ENCODE results near the gene CCDC126. TPM values are rescaled to one million over a fixed set of nuclear protein-coding genes. Genes with fewer than 3 reads are reported as not detected.

The CCDC126 gene
- total and polyA plus RNA-seq, 9 of the 15 experiments (the other 6 are each of a cell fraction or from before 2014, with no cell fraction given): 3.0 to 16.2 (median 5.2) TPM

DNA sequence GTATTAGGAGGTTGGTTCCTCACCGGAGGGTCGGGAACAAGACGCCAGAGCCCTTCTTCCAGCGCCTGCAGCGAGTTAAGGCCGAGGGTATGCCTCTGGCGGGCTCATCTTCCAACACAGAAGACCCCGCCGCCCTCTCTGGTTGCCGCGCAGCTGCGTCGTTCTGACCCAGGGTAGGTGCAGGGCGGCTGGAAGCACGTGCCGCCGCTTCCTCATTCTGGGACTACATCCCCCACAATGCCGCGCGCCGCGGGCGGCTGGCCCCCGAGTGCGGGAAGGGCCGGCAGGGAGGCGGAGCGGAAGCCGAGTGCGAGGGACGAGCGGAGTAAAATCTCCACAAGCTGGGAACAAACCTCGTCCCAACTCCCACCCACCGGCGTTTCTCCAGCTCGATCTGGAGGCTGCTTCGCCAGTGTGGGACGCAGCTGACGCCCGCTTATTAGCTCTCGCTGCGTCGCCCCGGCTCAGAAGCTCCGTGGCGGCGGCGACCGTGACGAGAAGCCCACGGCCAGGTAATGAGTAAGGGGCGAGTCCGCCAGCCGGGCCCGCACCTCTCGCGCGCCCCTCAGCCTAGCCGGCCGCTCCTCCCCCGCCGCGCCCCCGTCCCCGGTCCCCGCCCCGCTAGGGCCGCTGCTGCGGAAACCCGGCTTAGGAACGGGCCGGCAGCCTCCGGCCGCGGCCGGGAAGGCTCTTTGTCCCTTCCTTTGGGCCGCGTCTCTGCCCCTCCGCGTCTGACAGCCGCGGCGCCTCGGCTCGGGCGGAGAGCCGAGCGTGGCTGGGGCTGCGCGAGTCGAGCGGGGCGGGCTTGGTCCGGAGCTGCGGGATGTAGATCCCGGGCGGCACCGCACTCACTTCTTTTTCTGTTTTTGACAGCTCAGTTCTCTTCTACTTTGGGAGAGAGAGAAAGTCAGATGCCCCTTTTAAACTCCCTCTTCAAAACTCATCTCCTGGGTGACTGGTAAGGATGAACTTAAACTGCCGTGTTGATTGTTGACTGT lies at the start of gene CCDC126 (continued):
- TF ChIP-seq, protein P1, sequence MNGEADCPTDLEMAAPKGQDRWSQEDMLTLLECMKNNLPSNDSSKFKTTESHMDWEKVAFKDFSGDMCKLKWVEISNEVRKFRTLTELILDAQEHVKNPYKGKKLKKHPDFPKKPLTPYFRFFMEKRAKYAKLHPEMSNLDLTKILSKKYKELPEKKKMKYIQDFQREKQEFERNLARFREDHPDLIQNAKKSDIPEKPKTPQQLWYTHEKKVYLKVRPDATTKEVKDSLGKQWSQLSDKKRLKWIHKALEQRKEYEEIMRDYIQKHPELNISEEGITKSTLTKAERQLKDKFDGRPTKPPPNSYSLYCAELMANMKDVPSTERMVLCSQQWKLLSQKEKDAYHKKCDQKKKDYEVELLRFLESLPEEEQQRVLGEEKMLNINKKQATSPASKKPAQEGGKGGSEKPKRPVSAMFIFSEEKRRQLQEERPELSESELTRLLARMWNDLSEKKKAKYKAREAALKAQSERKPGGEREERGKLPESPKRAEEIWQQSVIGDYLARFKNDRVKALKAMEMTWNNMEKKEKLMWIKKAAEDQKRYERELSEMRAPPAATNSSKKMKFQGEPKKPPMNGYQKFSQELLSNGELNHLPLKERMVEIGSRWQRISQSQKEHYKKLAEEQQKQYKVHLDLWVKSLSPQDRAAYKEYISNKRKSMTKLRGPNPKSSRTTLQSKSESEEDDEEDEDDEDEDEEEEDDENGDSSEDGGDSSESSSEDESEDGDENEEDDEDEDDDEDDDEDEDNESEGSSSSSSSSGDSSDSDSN (IDR thresholded peaks at IDR 0.05; ENCODE audit: borderline replicate concordance in 1 of 2, low read depth in 2 of 2, low read length in 2 of 2): peak; percentile 95 to 98
- TF ChIP-seq SRF (CRISPR knock-in tag; IDR thresholded peaks at IDR 0.05) (peak in 1 of 2 experiments; percentile 81; a peak in 1 of 4 replicates), SMARCC2 (IDR thresholded peaks at IDR 0.05; ENCODE audit: low read depth) (no peak), FIP1L1 (IDR thresholded peaks at IDR 0.05; ENCODE audit: low read depth, low read length, poor library complexity, severe bottlenecking) (peak; percentile 31), MTA3 (IDR thresholded peaks at IDR 0.05; ENCODE audit: borderline replicate concordance) (peak; percentile 52; the same call in 1 of the 2 replicates), TAF7 (tag; IDR thresholded peaks at IDR 0.05) (no peak), ZNF12 (CRISPR knock-in tag; IDR thresholded peaks at IDR 0.05) (no peak), KDM4B (IDR thresholded peaks at IDR 0.05; ENCODE audit: borderline replicate concordance in 2 of 2, low read depth in 1 of 2) (no peak), LEF1 (IDR thresholded peaks at IDR 0.05) (peak; percentile 68), EP300 (IDR thresholded peaks at IDR 0.05; ENCODE audit: low read length) (0 out of 2 replicates have a peak, but pooled peaks have one; percentile 5), LARP7 (IDR thresholded peaks at IDR 0.05) (no peak), MEIS2 (IDR thresholded peaks at IDR 0.05; ENCODE audit: partially characterized antibody) (no peak)
- TF ChIP-seq, protein P2, sequence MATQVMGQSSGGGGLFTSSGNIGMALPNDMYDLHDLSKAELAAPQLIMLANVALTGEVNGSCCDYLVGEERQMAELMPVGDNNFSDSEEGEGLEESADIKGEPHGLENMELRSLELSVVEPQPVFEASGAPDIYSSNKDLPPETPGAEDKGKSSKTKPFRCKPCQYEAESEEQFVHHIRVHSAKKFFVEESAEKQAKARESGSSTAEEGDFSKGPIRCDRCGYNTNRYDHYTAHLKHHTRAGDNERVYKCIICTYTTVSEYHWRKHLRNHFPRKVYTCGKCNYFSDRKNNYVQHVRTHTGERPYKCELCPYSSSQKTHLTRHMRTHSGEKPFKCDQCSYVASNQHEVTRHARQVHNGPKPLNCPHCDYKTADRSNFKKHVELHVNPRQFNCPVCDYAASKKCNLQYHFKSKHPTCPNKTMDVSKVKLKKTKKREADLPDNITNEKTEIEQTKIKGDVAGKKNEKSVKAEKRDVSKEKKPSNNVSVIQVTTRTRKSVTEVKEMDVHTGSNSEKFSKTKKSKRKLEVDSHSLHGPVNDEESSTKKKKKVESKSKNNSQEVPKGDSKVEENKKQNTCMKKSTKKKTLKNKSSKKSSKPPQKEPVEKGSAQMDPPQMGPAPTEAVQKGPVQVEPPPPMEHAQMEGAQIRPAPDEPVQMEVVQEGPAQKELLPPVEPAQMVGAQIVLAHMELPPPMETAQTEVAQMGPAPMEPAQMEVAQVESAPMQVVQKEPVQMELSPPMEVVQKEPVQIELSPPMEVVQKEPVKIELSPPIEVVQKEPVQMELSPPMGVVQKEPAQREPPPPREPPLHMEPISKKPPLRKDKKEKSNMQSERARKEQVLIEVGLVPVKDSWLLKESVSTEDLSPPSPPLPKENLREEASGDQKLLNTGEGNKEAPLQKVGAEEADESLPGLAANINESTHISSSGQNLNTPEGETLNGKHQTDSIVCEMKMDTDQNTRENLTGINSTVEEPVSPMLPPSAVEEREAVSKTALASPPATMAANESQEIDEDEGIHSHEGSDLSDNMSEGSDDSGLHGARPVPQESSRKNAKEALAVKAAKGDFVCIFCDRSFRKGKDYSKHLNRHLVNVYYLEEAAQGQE (IDR thresholded peaks at IDR 0.05; ENCODE audit: borderline replicate concordance): peak; percentile 6; the same call in 1 of the 2 replicates
- TF ChIP-seq, protein P2 (CRISPR knock-in tag; IDR thresholded peaks at IDR 0.05; ENCODE audit: low read depth): peak; percentile 53; the same call in 1 of the 2 replicates
- TF ChIP-seq, protein P3, sequence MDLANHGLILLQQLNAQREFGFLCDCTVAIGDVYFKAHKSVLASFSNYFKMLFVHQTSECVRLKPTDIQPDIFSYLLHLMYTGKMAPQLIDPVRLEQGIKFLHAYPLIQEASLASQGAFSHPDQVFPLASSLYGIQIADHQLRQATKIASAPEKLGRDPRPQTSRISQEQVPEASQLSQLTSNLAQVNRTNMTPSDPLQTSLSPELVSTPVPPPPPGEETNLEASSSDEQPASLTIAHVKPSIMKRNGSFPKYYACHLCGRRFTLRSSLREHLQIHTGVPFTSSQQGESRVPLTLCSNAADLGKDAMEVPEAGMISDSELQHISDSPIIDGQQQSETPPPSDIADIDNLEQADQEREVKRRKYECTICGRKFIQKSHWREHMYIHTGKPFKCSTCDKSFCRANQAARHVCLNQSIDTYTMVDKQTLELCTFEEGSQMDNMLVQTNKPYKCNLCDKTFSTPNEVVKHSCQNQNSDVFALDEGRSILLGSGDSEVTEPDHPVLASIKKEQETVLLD (IDR thresholded peaks at IDR 0.05): no peak
